ENCODE measurements around the gene AKAIN1. TPM values are rescaled to one million over a fixed set of nuclear protein-coding genes. Genes with fewer than 3 reads are reported as not detected.

The AKAIN1 gene
- polyA plus RNA-seq, 1 of the 3 experiments (the other 2 are of a cell fraction), result not detected

GRCh38 chr18:5237723-5238370 lies 40.8 kb upstream of the AKAIN1 start:
- Histone ChIP-seq H3K27ac (ENCODE audit: low read depth in 2 of 2, low read length in 1 of 2) (peak overlapping the region; percentile 94 to 95), H4K20me1 (ENCODE audit: insufficient read depth) (no peaks in the 10 kb centered on the region), H3K36me3 (replicated peaks in 1 of 2; ENCODE audit: control insufficient read depth in 1 of 2, insufficient read depth in 2 of 2, low read length in 1 of 2) (peaks cover 0 to 10% of the 10 kb centered on the region in 2 experiments), H3K4me2 (peak overlapping the region; percentile 90), H2AFZ (ENCODE audit: low read depth) (peak overlapping the region; percentile 99), H3K9me2 (no peaks in the 10 kb centered on the region; the same call in 1 of the 2 replicates), H3K9me3 (no peaks in the 10 kb centered on the region), H3K27me3 (ENCODE audit: insufficient read depth) (no peaks in the 10 kb centered on the region), H3K9ac (peak overlapping the region; percentile 80), H3K79me2 (ENCODE audit: insufficient read depth) (peaks cover 21% of the 10 kb centered on the region), H3F3A (replicated peaks; ENCODE audit: insufficient read depth) (no peaks in the 10 kb centered on the region), H3K4me3 (ENCODE audit: low read depth in 2 of 2, low read length in 1 of 2) (peak overlapping the region; percentile 81 to 90), H3K4me1 (ENCODE audit: control insufficient read depth in 1 of 2, insufficient read depth in 2 of 2, low read depth in 1 of 2, low read length in 1 of 2) (peaks cover 0 to 10% of the 10 kb centered on the region in 2 experiments; a peak in 2 of 4 replicates)
- ChIA-PET POLR2A (interaction anchor here (0.8 to 3.3 kb wide), 3 partner anchors 11 to 57 kb away, joined by 3 to 30 read pairs (median 4); partner anchors contain the start of gene ZBTB14), CTCF (interaction anchor here (0.8 to 1.2 kb wide), 3 partner anchors 12 to 57 kb away, joined by 3 read pairs; no protein-coding TSS in a partner anchor)
- WGBS (ENCODE audit: low lambda C conversion rate), result 11% methylated on average over 11 of the region's 71 CpGs
- DNase-seq, result peak; percentile 90
- TF ChIP-seq MEF2A (IDR thresholded peaks at IDR 0.05; ENCODE audit: borderline replicate concordance, low read depth) (no peak), JUND (IDR thresholded peaks at IDR 0.05) (no peak), YY1 (IDR thresholded peaks at IDR 0.05; ENCODE audit: low read depth) (peak; percentile 56), FOXM1 (IDR thresholded peaks at IDR 0.05; ENCODE audit: low read depth) (no peak), MAX (IDR thresholded peaks at IDR 0.05; ENCODE audit: low read depth) (peak; percentile 57; the same call in 1 of the 2 replicates), SMC3 (IDR thresholded peaks at IDR 0.05; ENCODE audit: low read depth, low read length) (no peak), MXI1 (IDR thresholded peaks at IDR 0.05; ENCODE audit: low read depth, low read length) (peak; percentile 59; the same call in 1 of the 2 replicates), NFIC (IDR thresholded peaks at IDR 0.05; ENCODE audit: borderline replicate concordance) (no peak), USF2 (IDR thresholded peaks at IDR 0.05; ENCODE audit: borderline replicate concordance, low read depth, low read length) (no peak), SIN3A (IDR thresholded peaks at IDR 0.05; ENCODE audit: borderline replicate concordance, low read depth, low read length) (no peak), USF1 (IDR thresholded peaks at IDR 0.05; ENCODE audit: borderline replicate concordance, low read depth) (0 out of 2 replicates have a peak, but pooled peaks have one; percentile 7), FOSL2 (IDR thresholded peaks at IDR 0.05; ENCODE audit: borderline replicate concordance, low read depth) (no peak), PBX3 (IDR thresholded peaks at IDR 0.05) (peak; percentile 15; the same call in 1 of the 2 replicates), GABPA (IDR thresholded peaks at IDR 0.05; ENCODE audit: low read depth) (peak; percentile 82), CTCF (IDR thresholded peaks at IDR 0.05) (no peak; the same call in 1 of the 2 replicates), TAF1 (IDR thresholded peaks at IDR 0.05; ENCODE audit: borderline replicate concordance, low read depth, low read length) (peak; percentile 60), RAD21 (IDR thresholded peaks at IDR 0.05; ENCODE audit: low read length) (no peak), ELF1 (IDR thresholded peaks at IDR 0.05) (peak; percentile 48; the same call in 1 of the 2 replicates), REST (IDR thresholded peaks at IDR 0.05; ENCODE audit: low read depth, low read length) (no peak), IRF3 (IDR thresholded peaks at IDR 0.05; ENCODE audit: low read depth, low read length) (no peak), TCF12 (IDR thresholded peaks at IDR 0.05) (no peak), FOXJ3 (CRISPR knock-in tag; IDR thresholded peaks at IDR 0.05) (no peak; the same call in 1 of the 2 replicates), POLR2AphosphoS5 (IDR thresholded peaks at IDR 0.05; ENCODE audit: low read depth, low read length) (peak; percentile 49; the same call in 1 of the 2 replicates), NRF1 (IDR thresholded peaks at IDR 0.05; ENCODE audit: low read depth, low read length) (no peak)
